Activated T-cell treated with anti-CD3 and anti-CD28 coated beads for 48 hours (primary cell): Measurements from ENCODE around the gene C13orf42.

Experiments
- DNase-seq: peaks from one replicate; pipeline ENCODE4 v3.0.0-alpha.2; 2020; ENCODE audit warnings: low read depth

C13orf42 gene

GRCh38 chr13:51033421-51034185 lies 77.5 kb downstream of the C13orf42 start:
- no peak for DNase-seq

GRCh38 chr13:51032831-51033230 lies 78.2 kb downstream of the C13orf42 start:
- DNase-seq: no peak
